GM12872 (cell line): ENCODE data around the gene COL6A5.

Experiments
- TF ChIP-seq, protein P1 (sequence below): IDR thresholded peaks from 3 replicates; pipeline ENCODE4 v1.5.1; 2011; ENCODE audit warnings: low read depth, mild to moderate bottlenecking, low read length, moderate library complexity; ENCODE audit not compliant: insufficient read depth

Gene COL6A5

GRCh38 chr3:130377960-130378676, 32.6 kb downstream of the COL6A5 start:
- TF ChIP-seq, protein P1, sequence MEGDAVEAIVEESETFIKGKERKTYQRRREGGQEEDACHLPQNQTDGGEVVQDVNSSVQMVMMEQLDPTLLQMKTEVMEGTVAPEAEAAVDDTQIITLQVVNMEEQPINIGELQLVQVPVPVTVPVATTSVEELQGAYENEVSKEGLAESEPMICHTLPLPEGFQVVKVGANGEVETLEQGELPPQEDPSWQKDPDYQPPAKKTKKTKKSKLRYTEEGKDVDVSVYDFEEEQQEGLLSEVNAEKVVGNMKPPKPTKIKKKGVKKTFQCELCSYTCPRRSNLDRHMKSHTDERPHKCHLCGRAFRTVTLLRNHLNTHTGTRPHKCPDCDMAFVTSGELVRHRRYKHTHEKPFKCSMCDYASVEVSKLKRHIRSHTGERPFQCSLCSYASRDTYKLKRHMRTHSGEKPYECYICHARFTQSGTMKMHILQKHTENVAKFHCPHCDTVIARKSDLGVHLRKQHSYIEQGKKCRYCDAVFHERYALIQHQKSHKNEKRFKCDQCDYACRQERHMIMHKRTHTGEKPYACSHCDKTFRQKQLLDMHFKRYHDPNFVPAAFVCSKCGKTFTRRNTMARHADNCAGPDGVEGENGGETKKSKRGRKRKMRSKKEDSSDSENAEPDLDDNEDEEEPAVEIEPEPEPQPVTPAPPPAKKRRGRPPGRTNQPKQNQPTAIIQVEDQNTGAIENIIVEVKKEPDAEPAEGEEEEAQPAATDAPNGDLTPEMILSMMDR: no peak

GRCh38 chr3:130378677-130379191, 33.3 kb downstream of the COL6A5 start:
- TF ChIP-seq, protein P1: no peak

GRCh38 chr3:130379274-130379673, 33.8 kb downstream of the COL6A5 start:
- TF ChIP-seq, protein P1: no peak

GRCh38 chr3:130380398-130380797, 34.9 kb downstream of the COL6A5 start:
- TF ChIP-seq, protein P1: no peak

DNA sequence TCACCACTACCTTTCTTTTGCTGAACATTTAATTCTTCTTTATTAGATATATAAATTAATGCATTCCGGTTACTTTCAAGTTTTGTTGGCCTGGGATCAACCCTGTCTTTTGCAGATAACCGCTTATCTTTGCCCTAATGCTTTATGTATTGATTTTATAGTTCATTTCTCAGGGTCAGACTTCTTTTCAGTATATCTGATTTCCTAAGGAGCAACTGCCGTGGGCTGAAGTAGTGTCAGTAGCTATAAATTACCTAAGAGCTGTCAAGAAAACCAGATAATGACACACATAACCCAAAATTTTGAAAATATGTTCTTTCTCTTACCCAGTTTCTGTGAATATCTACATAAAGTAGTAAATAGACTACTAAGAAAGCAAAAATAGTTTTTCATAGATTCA, 38.0 kb downstream of the COL6A5 start:
- TF ChIP-seq, protein P1: no peak

DNA sequence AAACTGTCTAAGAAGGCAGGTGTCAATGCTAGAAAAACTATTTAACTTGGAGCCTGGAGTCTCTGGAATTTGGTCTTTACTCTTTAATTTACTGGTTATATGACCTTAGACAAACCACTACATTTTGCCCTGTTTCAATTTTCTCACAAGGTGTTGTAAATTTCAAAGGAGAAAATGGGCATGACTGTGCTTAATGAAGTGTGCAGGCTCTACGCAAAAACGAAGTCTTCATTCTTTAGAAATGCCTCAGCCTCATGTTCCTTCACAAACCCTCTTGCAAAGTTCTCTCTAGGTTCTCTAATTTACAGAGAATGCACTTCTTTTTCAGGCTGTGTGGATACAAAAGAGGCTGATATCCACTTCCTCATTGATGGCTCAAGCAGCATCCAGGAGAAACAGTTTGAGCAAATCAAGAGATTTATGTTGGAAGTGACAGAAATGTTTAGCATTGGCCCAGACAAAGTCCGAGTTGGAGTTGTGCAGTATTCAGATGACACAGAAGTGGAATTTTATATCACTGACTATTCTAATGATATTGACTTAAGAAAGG, 39.1 kb downstream of the COL6A5 start:
- TF ChIP-seq, protein P1: no peak

DNA sequence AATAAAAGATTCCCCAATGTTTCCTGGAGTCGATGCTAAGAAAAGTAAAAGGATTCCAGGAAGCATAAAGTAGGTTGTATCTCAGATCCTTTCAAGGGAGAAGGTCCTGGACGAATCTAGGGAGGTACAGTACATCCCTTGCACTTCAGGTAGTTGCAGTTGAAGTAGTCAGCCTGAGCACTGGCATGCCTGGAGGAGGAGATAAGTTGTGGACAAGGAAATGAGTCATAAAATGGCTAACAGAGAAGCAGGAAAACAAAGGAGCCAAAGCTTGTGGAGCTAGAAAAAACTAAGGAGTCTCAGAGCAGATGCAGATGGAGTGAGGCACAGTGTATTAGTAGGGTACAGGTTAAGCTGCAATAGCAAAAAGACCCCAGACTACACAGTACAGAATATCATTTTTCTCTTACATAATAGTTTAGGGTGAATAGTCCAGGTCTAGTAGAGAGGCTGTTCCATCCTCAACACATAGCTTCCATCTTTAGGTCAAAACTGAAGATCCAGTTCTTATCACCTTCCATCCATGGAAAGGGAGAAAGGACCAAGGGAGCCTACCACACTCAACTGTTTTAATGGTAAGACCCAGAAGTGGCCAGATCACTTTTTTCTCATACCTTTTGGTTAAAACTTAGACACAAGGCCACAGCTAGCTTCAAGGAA, 41.3 kb downstream of the COL6A5 start:
- TF ChIP-seq, protein P1: no peak
